Liver (tissue), 3 donors: ENCODE data around the gene CLMN.

Experiments used
- ATF3 ChIP-seq: IDR thresholded peaks from 2 replicates; pipeline ENCODE4 v1.6.1; 2016; ENCODE audit warnings: antibody characterized with exemption
- CTCF ChIP-seq: fragments of 150-350 bp; IDR thresholded peaks from 2 replicates; pipeline ENCODE4 v1.5.1; 2017; ENCODE audit warnings: improper control_type of control experiment, low read depth, low read length; ENCODE audit not compliant: missing input control
- RAD21 ChIP-seq, 2 donors: IDR thresholded peaks; 2 replicates each; pipeline ENCODE4 v1.6.1; 2016; ENCODE audit warnings: antibody characterized with exemption in 2 of 2, mild to moderate bottlenecking in 2 of 2
- SP1 ChIP-seq: IDR thresholded peaks from 2 replicates; pipeline ENCODE4 v1.6.1; 2018; ENCODE audit warnings: antibody characterized with exemption, mild to moderate bottlenecking
- ZBTB33 ChIP-seq: IDR thresholded peaks from 2 replicates; pipeline ENCODE4 v1.6.1; 2016; ENCODE audit warnings: antibody characterized with exemption
- donor health status: healthy.
- donor health status: healthy.

- TF ChIP-seq ATF3, result no peak
- TF ChIP-seq RAD21 (IDR thresholded peaks at IDR 0.05), result peak in 1 of 2 donors; percentile 6
- TF ChIP-seq SP1, result peak; percentile 62
- TF ChIP-seq CTCF, result no peak
- TF ChIP-seq ZBTB33, result peak; percentile 23
These were observed 134.5 kb downstream of the CLMN start for GRCh38 chr14:95185033-95185766.
